Mucosa of stomach (tissue), 1 donor: ENCODE measurements around the gene TDRD10.

Source experiments
- H3K27me3 ChIP-seq: one replicate; pipeline ENCODE4 v1.7.0; 2013; ENCODE audit warnings: mild to moderate bottlenecking, low read length; ENCODE audit not compliant: control insufficient read depth, insufficient read depth
- H3K36me3 ChIP-seq: one replicate; pipeline ENCODE4 v1.7.0; 2013; ENCODE audit warnings: low read length; ENCODE audit not compliant: control insufficient read depth, insufficient read depth
- H3K4me1 ChIP-seq: one replicate; pipeline ENCODE4 v1.7.0; 2013; ENCODE audit warnings: mild to moderate bottlenecking, low read length; ENCODE audit not compliant: control insufficient read depth, insufficient read depth
- H3K4me3 ChIP-seq: one replicate; pipeline ENCODE4 v1.7.0; 2013; ENCODE audit warnings: low read length
- H3K9ac ChIP-seq: one replicate; pipeline ENCODE4 v1.7.0; 2013; ENCODE audit warnings: mild to moderate bottlenecking, low read length, moderate library complexity
- H3K9me3 ChIP-seq: one replicate; pipeline ENCODE4 v1.7.0; 2013; ENCODE audit warnings: mild to moderate bottlenecking, low read length, moderate library complexity; ENCODE audit not compliant: control insufficient read depth
- donor health status: Pancreatic carcinoma.

TDRD10 gene

GRCh38 chr1:154500533-154500932 is 1.5 kb upstream of the TDRD10 start:
- Histone ChIP-seq H3K4me3 (no peak overlapping the region), H3K9ac (no peak overlapping the region), H3K27me3 (peaks cover 49% of the 10 kb centered on the region), H3K4me1 (peaks cover 5% of the 10 kb centered on the region), H3K36me3 (no peaks in the 10 kb centered on the region), H3K9me3 (no peaks in the 10 kb centered on the region)

- peaks cover 5% of the 10 kb centered on the region for H3K4me1 ChIP-seq
- no peak overlapping the region for H3K4me3 ChIP-seq
- H3K27me3 ChIP-seq = peaks cover 52% of the 10 kb centered on the region
- H3K9me3 ChIP-seq = no peaks in the 10 kb centered on the region
- H3K36me3 ChIP-seq = no peaks in the 10 kb centered on the region
- peak overlapping the region; percentile 29 for H3K9ac ChIP-seq
Measured at GRCh38 chr1:154501423-154502065, 475 bp upstream of the TDRD10 start.

GRCh38 chr1:154502744-154503115 is 711 bp downstream of the TDRD10 start:
- Histone ChIP-seq H3K4me3 (no peak overlapping the region), H3K36me3 (no peaks in the 10 kb centered on the region), H3K9me3 (no peaks in the 10 kb centered on the region), H3K4me1 (peaks cover 5% of the 10 kb centered on the region), H3K9ac (no peak overlapping the region), H3K27me3 (peaks cover 52% of the 10 kb centered on the region)

GRCh38 chr1:154503898-154504297 is 1.9 kb downstream of the TDRD10 start:
- no peaks in the 10 kb centered on the region for H3K36me3 ChIP-seq
- H3K4me1 ChIP-seq = peaks cover 5% of the 10 kb centered on the region
- no peak overlapping the region for H3K9ac ChIP-seq
- H3K27me3 ChIP-seq = peaks cover 52% of the 10 kb centered on the region
- no peaks in the 10 kb centered on the region for H3K9me3 ChIP-seq
- H3K4me3 ChIP-seq = no peak overlapping the region

- Histone ChIP-seq H3K9me3 (no peaks in the 10 kb centered on the region), H3K36me3 (no peaks in the 10 kb centered on the region), H3K9ac (no peak overlapping the region), H3K27me3 (no peaks in the 10 kb centered on the region), H3K4me1 (no peaks in the 10 kb centered on the region), H3K4me3 (no peak overlapping the region)
Measured at GRCh38 chr1:154512760-154513159, 10.7 kb downstream of the TDRD10 start.

- Histone ChIP-seq H3K36me3 (no peaks in the 10 kb centered on the region), H3K9ac (no peak overlapping the region), H3K4me1 (no peaks in the 10 kb centered on the region), H3K9me3 (no peaks in the 10 kb centered on the region), H3K4me3 (no peak overlapping the region), H3K27me3 (no peaks in the 10 kb centered on the region)
Measured at GRCh38 chr1:154514066-154514553, 12.1 kb downstream of the TDRD10 start.

GRCh38 chr1:154517661-154518060 is 15.6 kb downstream of the TDRD10 start:
- Histone ChIP-seq H3K4me3 (no peak overlapping the region), H3K9ac (no peak overlapping the region), H3K4me1 (no peaks in the 10 kb centered on the region), H3K27me3 (no peaks in the 10 kb centered on the region), H3K9me3 (no peaks in the 10 kb centered on the region), H3K36me3 (no peaks in the 10 kb centered on the region)

GRCh38 chr1:154519591-154519991 is 17.6 kb downstream of the TDRD10 start:
- Histone ChIP-seq H3K4me3 (no peak overlapping the region), H3K9me3 (no peaks in the 10 kb centered on the region), H3K36me3 (no peaks in the 10 kb centered on the region), H3K27me3 (no peaks in the 10 kb centered on the region), H3K4me1 (no peaks in the 10 kb centered on the region), H3K9ac (no peak overlapping the region)

- H3K4me3 ChIP-seq = no peak overlapping the region
- no peak overlapping the region for H3K9ac ChIP-seq
- H3K9me3 ChIP-seq = no peaks in the 10 kb centered on the region
- H3K27me3 ChIP-seq = no peaks in the 10 kb centered on the region
- no peaks in the 10 kb centered on the region for H3K36me3 ChIP-seq
- no peaks in the 10 kb centered on the region for H3K4me1 ChIP-seq
Measured at GRCh38 chr1:154520333-154520732, 18.3 kb downstream of the TDRD10 start.

- no peaks in the 10 kb centered on the region for H3K36me3 ChIP-seq
- H3K9ac ChIP-seq = no peak overlapping the region
- H3K9me3 ChIP-seq = no peaks in the 10 kb centered on the region
- no peaks in the 10 kb centered on the region for H3K4me1 ChIP-seq
- no peak overlapping the region for H3K4me3 ChIP-seq
- H3K27me3 ChIP-seq = no peaks in the 10 kb centered on the region
Measured at GRCh38 chr1:154521695-154522094, 19.7 kb downstream of the TDRD10 start.

- Histone ChIP-seq H3K4me3 (no peak overlapping the region), H3K4me1 (no peaks in the 10 kb centered on the region), H3K9ac (no peak overlapping the region), H3K27me3 (no peaks in the 10 kb centered on the region), H3K36me3 (no peaks in the 10 kb centered on the region), H3K9me3 (no peaks in the 10 kb centered on the region)
Measured at GRCh38 chr1:154524881-154525280, 22.9 kb downstream of the TDRD10 start.

GRCh38 chr1:154527192-154527591 is 25.2 kb downstream of the TDRD10 start:
- Histone ChIP-seq H3K4me3 (no peak overlapping the region), H3K4me1 (no peaks in the 10 kb centered on the region)

GRCh38 chr1:154529308-154529707 is 27.3 kb downstream of the TDRD10 start:
- Histone ChIP-seq H3K9ac (no peak overlapping the region), H3K27me3 (no peaks in the 10 kb centered on the region), H3K36me3 (no peaks in the 10 kb centered on the region), H3K9me3 (no peaks in the 10 kb centered on the region), H3K4me3 (no peak overlapping the region), H3K4me1 (no peaks in the 10 kb centered on the region)

More at GRCh38 chr1:154527192-154527591, 25.2 kb downstream of the TDRD10 start:
- Histone ChIP-seq H3K9ac (no peak overlapping the region), H3K36me3 (no peaks in the 10 kb centered on the region), H3K9me3 (no peaks in the 10 kb centered on the region), H3K27me3 (no peaks in the 10 kb centered on the region)
